Measurements from ENCODE around the gene MAGEF1. TPM values are rescaled to one million over a fixed set of nuclear protein-coding genes. Genes with fewer than 3 reads are reported as not detected.

Gene MAGEF1
- total and polyA plus RNA-seq, 9 of the 15 experiments (the other 6 are each of a cell fraction or from before 2014, with no cell fraction given): 1.5 to 39.1 (median 19.8) TPM

DNA sequence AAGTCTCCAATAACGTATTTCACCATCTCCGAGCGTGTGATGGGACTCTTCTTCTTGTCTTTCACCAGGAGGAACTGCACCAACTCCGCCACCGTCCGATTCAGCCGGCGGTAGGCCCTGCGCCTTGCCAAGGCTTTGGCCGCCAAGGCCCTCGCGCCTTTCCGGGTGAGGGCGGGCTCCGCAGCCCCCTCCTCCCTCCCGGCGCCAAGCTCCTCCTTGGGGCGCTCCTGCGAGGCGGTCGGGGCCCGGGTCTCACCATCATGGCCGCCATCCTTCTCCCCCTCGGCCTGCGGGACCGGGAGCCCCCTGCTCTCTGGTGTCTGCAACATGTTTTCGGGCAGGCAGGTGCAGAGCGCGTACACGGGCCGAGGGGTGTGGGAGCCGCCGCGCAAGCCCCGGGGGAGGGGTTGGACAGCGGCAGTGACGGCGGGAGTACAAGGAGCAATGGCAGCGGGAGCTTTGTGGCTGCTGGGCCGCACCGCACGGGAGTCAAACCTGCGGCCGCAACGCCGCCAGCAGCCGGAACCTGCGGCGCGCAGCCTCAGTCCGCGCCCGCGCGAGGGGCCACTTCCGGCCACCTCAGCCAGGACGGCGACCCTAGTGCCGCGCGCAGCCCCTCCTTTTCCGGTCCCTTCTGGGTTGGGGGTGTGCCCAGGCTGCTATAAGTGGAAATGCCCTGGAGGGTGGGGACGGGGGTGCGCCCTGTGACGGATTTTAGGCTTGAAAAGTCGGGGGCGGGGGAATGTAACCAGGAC, at the start of gene MAGEF1 (continued):
- TF ChIP-seq, protein P1, sequence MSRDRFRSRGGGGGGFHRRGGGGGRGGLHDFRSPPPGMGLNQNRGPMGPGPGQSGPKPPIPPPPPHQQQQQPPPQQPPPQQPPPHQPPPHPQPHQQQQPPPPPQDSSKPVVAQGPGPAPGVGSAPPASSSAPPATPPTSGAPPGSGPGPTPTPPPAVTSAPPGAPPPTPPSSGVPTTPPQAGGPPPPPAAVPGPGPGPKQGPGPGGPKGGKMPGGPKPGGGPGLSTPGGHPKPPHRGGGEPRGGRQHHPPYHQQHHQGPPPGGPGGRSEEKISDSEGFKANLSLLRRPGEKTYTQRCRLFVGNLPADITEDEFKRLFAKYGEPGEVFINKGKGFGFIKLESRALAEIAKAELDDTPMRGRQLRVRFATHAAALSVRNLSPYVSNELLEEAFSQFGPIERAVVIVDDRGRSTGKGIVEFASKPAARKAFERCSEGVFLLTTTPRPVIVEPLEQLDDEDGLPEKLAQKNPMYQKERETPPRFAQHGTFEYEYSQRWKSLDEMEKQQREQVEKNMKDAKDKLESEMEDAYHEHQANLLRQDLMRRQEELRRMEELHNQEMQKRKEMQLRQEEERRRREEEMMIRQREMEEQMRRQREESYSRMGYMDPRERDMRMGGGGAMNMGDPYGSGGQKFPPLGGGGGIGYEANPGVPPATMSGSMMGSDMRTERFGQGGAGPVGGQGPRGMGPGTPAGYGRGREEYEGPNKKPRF (IDR thresholded peaks at IDR 0.05; ENCODE audit: low read depth, low read length): no peak
- TF ChIP-seq, protein P2, sequence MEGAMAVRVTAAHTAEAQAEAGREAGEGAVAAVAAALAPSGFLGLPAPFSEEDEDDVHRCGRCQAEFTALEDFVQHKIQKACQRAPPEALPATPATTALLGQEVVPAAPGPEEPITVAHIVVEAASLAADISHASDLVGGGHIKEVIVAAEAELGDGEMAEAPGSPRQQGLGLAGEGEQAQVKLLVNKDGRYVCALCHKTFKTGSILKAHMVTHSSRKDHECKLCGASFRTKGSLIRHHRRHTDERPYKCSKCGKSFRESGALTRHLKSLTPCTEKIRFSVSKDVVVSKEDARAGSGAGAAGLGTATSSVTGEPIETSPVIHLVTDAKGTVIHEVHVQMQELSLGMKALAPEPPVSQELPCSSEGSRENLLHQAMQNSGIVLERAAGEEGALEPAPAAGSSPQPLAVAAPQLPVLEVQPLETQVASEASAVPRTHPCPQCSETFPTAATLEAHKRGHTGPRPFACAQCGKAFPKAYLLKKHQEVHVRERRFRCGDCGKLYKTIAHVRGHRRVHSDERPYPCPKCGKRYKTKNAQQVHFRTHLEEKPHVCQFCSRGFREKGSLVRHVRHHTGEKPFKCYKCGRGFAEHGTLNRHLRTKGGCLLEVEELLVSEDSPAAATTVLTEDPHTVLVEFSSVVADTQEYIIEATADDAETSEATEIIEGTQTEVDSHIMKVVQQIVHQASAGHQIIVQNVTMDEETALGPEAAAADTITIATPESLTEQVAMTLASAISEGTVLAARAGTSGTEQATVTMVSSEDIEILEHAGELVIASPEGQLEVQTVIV (CRISPR knock-in tag; IDR thresholded peaks at IDR 0.05; ENCODE audit: borderline replicate concordance): no peak
- no peak for TF ChIP-seq JUN (IDR thresholded peaks at IDR 0.05; ENCODE audit: borderline replicate concordance, low read depth, low read length)
- TF ChIP-seq JUN (CRISPR knock-in tag; IDR thresholded peaks at IDR 0.05; ENCODE audit: borderline replicate concordance): no peak
- TF ChIP-seq ZNF445 (CRISPR knock-in tag; IDR thresholded peaks at IDR 0.05; ENCODE audit: low read depth): no peak
- no peak for TF ChIP-seq KHSRP (IDR thresholded peaks at IDR 0.05)
- peak; percentile 67; the same call in 1 of the 2 replicates for TF ChIP-seq PML (IDR thresholded peaks at IDR 0.05; ENCODE audit: low read length)
- TF ChIP-seq, protein P3, sequence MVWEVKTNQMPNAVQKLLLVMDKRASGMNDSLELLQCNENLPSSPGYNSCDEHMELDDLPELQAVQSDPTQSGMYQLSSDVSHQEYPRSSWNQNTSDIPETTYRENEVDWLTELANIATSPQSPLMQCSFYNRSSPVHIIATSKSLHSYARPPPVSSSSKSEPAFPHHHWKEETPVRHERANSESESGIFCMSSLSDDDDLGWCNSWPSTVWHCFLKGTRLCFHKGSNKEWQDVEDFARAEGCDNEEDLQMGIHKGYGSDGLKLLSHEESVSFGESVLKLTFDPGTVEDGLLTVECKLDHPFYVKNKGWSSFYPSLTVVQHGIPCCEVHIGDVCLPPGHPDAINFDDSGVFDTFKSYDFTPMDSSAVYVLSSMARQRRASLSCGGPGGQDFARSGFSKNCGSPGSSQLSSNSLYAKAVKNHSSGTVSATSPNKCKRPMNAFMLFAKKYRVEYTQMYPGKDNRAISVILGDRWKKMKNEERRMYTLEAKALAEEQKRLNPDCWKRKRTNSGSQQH (CRISPR knock-in tag; IDR thresholded peaks at IDR 0.05): no peak
- no peak for TF ChIP-seq ZBED1 (IDR thresholded peaks at IDR 0.05)
- TF ChIP-seq ZNF134 (CRISPR knock-in tag; conservative IDR thresholded peaks at IDR 0.05): no peak
- TF ChIP-seq TCF3 (CRISPR knock-in tag; IDR thresholded peaks at IDR 0.05): no peak
- no peak for TF ChIP-seq U2AF2 (optimal IDR thresholded peaks at IDR 0.05; ENCODE audit: low read depth, low read length)
- peak; percentile 49; the same call in 1 of the 2 replicates for TF ChIP-seq LCOR (CRISPR knock-in tag; IDR thresholded peaks at IDR 0.05)
- no peak for TF ChIP-seq ZNF707 (CRISPR knock-in tag; conservative IDR thresholded peaks at IDR 0.05)
- no peak for TF ChIP-seq CHD4 (IDR thresholded peaks at IDR 0.05; ENCODE audit: insufficient read depth, insufficient replicate concordance, low read depth, low read length, poor library complexity, severe bottlenecking)
- no peak for TF ChIP-seq ZNF239 (CRISPR knock-in tag; IDR thresholded peaks at IDR 0.05)
- TF ChIP-seq SMC3 (conservative IDR thresholded peaks at IDR 0.05; ENCODE audit: insufficient read depth, low read depth, low read length): no peak
- no peak for TF ChIP-seq ZNF347 (CRISPR knock-in tag; IDR thresholded peaks at IDR 0.05; ENCODE audit: low read depth)
- TF ChIP-seq KAT2B (IDR thresholded peaks at IDR 0.05; ENCODE audit: low read depth, low read length): no peak
- TF ChIP-seq TBL1XR1 (IDR thresholded peaks at IDR 0.05; ENCODE audit: low read length in 2 of 2): no peak
- TF ChIP-seq SIN3B (IDR thresholded peaks at IDR 0.05; ENCODE audit: low read depth): peak; percentile 48; the same call in 1 of the 2 replicates
